ENCODE results near the gene ZDHHC14. TPM values are rescaled to one million over a fixed set of nuclear protein-coding genes. Genes with fewer than 3 reads are reported as not detected.
A peak's percentile ranks its signal among the peaks of the same experiment; 100 is the strongest.

ZDHHC14 gene
- total and polyA plus RNA-seq, 2 experiments from 2014 or later, result 7.5 to 10.1 TPM

- Histone ChIP-seq H3K27ac (no peak overlapping the region), H3K9me3 (ENCODE audit: low read depth) (no peaks in the 10 kb centered on the region), H3K4me1 (ENCODE audit: low read depth) (no peaks in the 10 kb centered on the region), H3K27me3 (no peaks in the 10 kb centered on the region), H3K36me3 (no peaks in the 10 kb centered on the region), H3K4me3 (no peak overlapping the region)
- DNase-seq (ENCODE audit: low read depth in 1 of 2, low spot score in 1 of 2), result no peak
- TF ChIP-seq CTCF (IDR thresholded peaks at IDR 0.05; ENCODE audit: low read depth, low read length), result no peak
Observed at GRCh38 chr6:157531169-157531985, 150.4 kb downstream of the ZDHHC14 start.

DNA sequence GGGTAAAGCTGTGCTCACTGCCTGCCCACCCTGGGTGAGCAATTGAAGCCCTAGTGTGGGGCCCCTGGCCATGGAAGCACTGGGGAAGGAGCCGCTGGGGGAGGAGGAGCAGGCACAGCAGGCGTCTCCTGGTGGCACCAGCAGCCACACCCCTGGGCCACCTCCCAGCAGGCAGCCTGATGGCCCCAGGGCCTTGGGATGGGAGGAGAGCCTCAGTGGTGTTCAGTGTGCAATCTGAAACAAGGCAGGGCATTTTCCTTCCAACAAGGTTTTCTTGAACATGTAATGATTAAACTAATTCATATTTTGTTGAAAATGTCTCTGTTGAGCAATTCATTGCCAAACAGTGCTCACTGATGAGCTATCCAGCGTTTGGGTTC is 151.0 kb downstream of the ZDHHC14 start:
- H3K4me1 ChIP-seq (ENCODE audit: low read depth), result no peaks in the 10 kb centered on the region
- H3K9me3 ChIP-seq (ENCODE audit: low read depth), result no peaks in the 10 kb centered on the region
- no peaks in the 10 kb centered on the region for H3K27me3 ChIP-seq
- H3K4me3 ChIP-seq, result no peak overlapping the region
- H3K36me3 ChIP-seq, result no peaks in the 10 kb centered on the region
- H3K27ac ChIP-seq, result no peak overlapping the region
- no peak for DNase-seq (ENCODE audit: low read depth in 1 of 2, low spot score in 1 of 2)
- TF ChIP-seq CTCF (IDR thresholded peaks at IDR 0.05; ENCODE audit: low read depth, low read length), result no peak

- TF ChIP-seq CTCF (IDR thresholded peaks at IDR 0.05; ENCODE audit: low read depth, low read length), result no peak
- Histone ChIP-seq H3K27ac (no peak overlapping the region), H3K27me3 (no peaks in the 10 kb centered on the region), H3K4me3 (no peak overlapping the region), H3K9me3 (ENCODE audit: low read depth) (no peaks in the 10 kb centered on the region), H3K4me1 (ENCODE audit: low read depth) (no peaks in the 10 kb centered on the region), H3K36me3 (no peaks in the 10 kb centered on the region)
- peak in 1 of 2 donors; percentile 28 for DNase-seq (ENCODE audit: low read depth in 1 of 2, low spot score in 1 of 2)
Observed at GRCh38 chr6:157533048-157533871, 152.3 kb downstream of the ZDHHC14 start.

GRCh38 chr6:157534134-157534871 is 153.3 kb downstream of the ZDHHC14 start:
- Histone ChIP-seq H3K9me3 (ENCODE audit: low read depth) (no peaks in the 10 kb centered on the region), H3K36me3 (no peaks in the 10 kb centered on the region), H3K4me3 (no peak overlapping the region), H3K27me3 (no peaks in the 10 kb centered on the region), H3K4me1 (ENCODE audit: low read depth) (no peaks in the 10 kb centered on the region), H3K27ac (no peak overlapping the region)
- TF ChIP-seq CTCF (IDR thresholded peaks at IDR 0.05; ENCODE audit: low read depth, low read length), result no peak
- DNase-seq (ENCODE audit: low read depth in 1 of 2, low spot score in 1 of 2), result no peak

GRCh38 chr6:157534977-157535339 is 154.0 kb downstream of the ZDHHC14 start:
- Histone ChIP-seq H3K4me1 (ENCODE audit: low read depth) (no peaks in the 10 kb centered on the region), H3K4me3 (no peak overlapping the region), H3K27ac (no peak overlapping the region), H3K27me3 (no peaks in the 10 kb centered on the region), H3K36me3 (no peaks in the 10 kb centered on the region), H3K9me3 (ENCODE audit: low read depth) (no peaks in the 10 kb centered on the region)
- no peak for TF ChIP-seq CTCF (IDR thresholded peaks at IDR 0.05; ENCODE audit: low read depth, low read length)
- DNase-seq (ENCODE audit: low read depth in 1 of 2, low spot score in 1 of 2), result no peak
